Cardiac fibroblast (primary cell): ENCODE data around the gene FXYD3.
A peak's percentile ranks its signal among the peaks of the same experiment; 100 is the strongest.

Source experiments
- DNase-seq, 2 donors: peaks; one replicate each; pipeline versions ENCODE4 v3.0.0 to v3.0.0-alpha.2; 2010; ENCODE audit warnings: low read depth in 2 of 2
- H3K4me3 ChIP-seq, 2 donors: replicated peaks in 1 of 2; 1 replicate in 1 of 2; 2 replicates in 1 of 2; pipeline ENCODE4 v1.5.1; 2011; ENCODE audit warnings: low read depth in 2 of 2, low read length in 2 of 2, mild to moderate bottlenecking in 2 of 2, moderate library complexity in 1 of 2
- TF ChIP-seq, protein P1 (sequence below): IDR thresholded peaks from one replicate; pipeline ENCODE4 v1.5.1; 2011; ENCODE audit warnings: low read depth, mild to moderate bottlenecking, low read length, inconsistent platforms

Gene FXYD3

DNA sequence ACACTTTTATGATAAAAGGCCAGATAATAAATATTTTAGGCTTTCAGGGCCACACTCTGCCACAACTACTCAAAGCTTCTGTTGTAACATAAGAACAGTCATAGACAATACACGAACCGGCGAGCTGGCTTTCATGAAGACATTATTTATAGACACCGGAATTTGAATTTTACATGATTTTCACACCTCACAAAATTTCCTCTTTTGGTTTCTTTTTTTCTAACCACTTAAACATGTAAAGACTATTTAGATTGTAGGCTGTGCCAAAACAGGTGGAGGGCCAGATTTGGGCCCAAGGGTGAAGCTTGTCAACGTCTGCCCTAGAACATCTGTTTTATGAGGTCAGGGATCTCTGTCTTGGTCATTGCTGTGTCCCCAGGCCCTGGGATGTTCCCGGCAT, 29.7 kb upstream of the FXYD3 start:
- no peak overlapping the region for H3K4me3 ChIP-seq
- no peak for DNase-seq
- TF ChIP-seq, protein P1, sequence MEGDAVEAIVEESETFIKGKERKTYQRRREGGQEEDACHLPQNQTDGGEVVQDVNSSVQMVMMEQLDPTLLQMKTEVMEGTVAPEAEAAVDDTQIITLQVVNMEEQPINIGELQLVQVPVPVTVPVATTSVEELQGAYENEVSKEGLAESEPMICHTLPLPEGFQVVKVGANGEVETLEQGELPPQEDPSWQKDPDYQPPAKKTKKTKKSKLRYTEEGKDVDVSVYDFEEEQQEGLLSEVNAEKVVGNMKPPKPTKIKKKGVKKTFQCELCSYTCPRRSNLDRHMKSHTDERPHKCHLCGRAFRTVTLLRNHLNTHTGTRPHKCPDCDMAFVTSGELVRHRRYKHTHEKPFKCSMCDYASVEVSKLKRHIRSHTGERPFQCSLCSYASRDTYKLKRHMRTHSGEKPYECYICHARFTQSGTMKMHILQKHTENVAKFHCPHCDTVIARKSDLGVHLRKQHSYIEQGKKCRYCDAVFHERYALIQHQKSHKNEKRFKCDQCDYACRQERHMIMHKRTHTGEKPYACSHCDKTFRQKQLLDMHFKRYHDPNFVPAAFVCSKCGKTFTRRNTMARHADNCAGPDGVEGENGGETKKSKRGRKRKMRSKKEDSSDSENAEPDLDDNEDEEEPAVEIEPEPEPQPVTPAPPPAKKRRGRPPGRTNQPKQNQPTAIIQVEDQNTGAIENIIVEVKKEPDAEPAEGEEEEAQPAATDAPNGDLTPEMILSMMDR: no peak

DNA sequence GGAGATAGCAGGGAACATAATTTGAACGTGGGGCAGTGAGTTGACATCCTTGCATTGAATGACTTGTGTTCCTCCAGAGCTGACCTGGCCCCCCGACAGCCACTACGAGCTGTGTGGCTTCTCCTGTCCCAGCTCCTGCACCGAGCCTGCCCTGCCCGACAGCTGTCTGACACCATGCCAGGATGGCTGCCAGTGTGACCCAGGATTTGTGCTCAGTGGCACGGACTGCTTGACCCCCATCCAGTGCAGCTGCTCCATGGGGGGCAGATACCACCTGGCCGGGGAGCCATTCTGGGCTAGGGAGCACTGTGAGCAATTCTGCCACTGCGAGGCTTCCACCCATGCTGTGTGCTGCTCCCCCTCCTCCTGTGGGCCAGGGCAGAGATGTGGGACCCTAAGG, 29.2 kb upstream of the FXYD3 start:
- no peak overlapping the region for H3K4me3 ChIP-seq
- no peak for DNase-seq
- TF ChIP-seq, protein P1: no peak

DNA sequence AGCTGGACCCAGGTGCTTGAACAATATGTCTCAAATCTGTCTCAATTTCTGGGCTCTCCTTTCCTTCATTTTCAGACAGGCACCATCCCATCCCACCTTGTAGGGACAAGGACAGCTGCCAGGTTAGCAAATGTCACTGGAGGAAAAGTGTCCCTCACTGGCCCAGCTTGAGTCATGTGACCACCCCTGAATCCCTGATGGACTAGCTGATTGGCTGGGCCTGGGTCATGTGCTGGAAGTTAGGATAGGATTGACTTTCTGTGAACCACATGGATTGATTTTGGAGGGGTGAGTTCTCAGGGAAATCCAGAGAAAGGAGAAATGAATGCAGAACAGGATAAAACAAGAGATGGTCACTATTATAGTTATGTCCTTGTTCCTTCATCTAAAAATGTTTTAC, 28.2 kb upstream of the FXYD3 start:
- TF ChIP-seq, protein P1: no peak
- DNase-seq: no peak
- H3K4me3 ChIP-seq: no peak overlapping the region

DNA sequence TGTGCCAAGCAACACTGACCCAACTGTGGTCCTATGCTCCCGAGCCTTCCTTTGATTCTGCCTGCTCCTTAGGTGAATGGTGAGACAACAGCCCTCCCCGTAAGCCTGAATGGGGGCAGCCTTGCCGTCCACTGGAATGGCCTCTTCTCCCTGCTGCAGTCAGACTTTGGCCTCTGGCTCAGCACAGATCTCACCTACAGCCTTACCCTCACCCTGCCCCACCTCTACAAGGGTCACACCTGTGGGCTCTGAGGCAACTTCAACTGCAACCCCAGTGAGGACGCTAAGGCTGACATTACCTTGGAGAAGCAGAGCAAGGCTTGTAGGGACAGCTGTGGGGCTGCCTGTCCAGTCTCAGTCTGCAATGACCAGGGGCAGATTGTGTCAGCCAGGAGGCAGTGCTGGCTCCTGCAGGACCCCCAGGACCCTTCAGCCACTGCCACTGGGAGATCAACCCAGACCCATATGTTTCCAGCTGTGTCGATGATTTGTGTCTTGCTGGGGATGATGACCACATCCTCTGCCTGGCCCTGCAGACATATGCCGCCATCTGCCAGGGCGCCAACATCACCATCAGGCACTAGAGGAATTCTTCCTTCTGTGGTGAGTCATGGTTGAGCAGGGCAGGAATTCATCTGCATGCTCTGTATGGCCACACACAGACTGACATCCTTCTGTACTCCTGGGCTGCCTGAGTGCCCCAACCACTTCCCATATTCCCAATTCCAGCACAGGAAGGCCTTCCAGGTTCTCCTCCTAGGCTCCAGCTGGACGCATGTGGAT, 27.3 kb upstream of the FXYD3 start:
- TF ChIP-seq, protein P1: no peak
- H3K4me3 ChIP-seq: no peak overlapping the region
- DNase-seq: peak; percentile 73 to 85

DNA sequence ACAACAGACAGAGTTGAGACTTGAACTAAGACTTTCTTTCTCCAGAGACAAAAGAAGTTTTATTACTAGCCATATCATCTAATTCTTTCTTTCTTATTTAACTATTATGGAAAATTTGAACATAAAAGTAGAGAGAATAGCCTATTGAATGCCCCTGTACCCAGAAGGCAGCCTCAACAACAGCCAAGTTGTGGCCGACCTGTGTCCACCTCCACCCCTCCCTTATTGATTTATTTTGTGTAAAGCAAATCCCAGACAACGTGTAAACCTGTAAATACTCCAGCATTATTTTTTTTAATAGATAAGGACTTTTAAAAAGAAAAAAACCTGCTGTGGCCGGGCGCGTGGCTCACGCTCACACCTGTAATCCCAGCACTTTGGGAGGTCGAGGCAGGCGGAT, 26.1 kb upstream of the FXYD3 start:
- no peak for DNase-seq

DNA sequence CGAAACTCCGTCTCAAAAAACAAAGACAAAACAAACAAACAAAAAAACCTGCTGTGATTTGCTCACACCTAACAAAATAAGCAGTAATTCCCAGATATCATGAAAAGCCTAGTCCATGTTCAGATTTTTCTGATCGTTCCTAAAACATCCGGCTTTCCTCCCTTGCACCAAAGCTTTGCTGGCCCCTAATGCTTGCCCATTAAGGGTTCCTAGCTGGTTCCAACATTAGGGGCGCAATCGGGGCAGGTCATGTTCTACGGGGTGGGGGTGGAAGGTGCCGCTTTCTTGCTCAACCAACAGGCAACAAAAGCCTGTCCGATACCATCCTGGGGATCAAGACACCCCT, 25.5 kb upstream of the FXYD3 start:
- TF ChIP-seq, protein P1: no peak
- H3K4me3 ChIP-seq: no peak overlapping the region
- no peak for DNase-seq

More for the DNA sequence above, 26.1 kb upstream of the FXYD3 start:
- no peak overlapping the region for H3K4me3 ChIP-seq
- TF ChIP-seq, protein P1: no peak
